C4-2B (cell line): Measurements from ENCODE around the gene CXCR5.

Source experiments
- CTCF ChIP-seq: fragments of 450-650 bp; conservative IDR thresholded peaks from 2 replicates; pipeline ENCODE4 v1.5.1; 2017; ENCODE audit warnings: mild to moderate bottlenecking
- ZFX ChIP-seq: fragments of 450-650 bp; IDR thresholded peaks from 2 replicates; pipeline ENCODE4 v1.6.1; 2017

DNA sequence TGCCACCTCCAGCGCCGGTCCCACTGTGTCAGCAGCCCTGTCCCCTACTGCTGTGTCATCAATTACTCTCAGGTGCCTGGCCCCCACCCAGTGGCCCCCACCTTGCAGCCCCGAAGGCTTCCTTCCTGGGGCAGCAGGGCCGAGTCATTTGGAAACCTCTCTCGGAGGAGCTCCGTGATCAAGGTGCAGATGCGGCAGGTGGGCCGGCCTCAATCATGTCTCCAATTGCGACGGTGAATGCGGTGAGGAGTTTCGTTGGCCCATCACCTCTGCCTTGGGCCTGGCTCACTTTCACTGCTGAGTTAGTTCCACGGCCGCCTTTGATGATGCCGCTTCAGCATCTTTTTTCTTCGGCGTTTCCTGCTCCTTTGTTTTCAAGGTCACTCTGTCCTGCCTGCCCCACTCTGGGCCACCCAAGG is 11.3 kb upstream of the CXCR5 start:
- TF ChIP-seq CTCF (no peak), ZFX (no peak)
